Femur (tissue), 1 donor: ENCODE results near the gene SLC22A14.
A peak's percentile ranks its signal among the peaks of the same experiment; 100 is the strongest.

Source experiments
- DNase-seq: peaks from one replicate; pipeline ENCODE4 v3.0.0-alpha.2; 2017

SLC22A14 gene

DNA sequence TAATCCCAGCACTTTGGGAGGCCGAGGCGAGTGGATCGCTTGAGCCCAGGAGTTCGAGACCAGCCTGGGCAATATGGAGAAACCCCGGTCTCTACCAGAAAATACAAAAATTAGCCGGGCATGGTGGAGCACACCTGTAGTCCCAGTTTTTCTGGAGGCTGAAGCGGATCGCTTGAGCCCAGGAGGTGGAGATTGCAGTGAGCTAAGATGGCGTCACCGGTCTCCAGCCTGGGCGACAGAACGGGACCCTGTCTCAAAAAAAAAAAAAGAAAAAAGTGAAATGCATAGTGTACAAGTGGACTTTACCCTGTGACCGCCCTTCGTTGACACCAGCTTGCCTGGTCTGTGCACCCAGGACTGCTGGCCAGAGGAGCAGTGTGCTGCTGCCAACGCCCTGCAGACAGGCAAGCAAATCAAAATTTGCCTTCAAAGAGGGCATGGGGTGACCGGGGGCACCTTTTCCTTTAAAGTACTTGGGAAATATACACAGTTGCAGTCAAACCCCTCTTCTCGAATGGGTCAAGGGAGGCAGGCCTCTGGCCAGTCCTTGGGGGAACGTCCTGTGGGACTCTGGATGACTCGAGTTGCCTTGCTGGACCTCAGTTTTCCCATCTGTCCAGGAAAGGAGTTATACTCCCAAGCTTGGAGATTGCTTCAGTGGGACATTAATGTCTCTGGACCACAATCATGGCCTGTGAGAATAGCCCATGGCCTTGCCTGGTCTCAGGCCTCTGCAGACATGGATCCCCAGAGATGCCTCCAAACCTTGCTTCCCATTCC is 65.5 kb downstream of the SLC22A14 start:
- no peak for DNase-seq

DNA sequence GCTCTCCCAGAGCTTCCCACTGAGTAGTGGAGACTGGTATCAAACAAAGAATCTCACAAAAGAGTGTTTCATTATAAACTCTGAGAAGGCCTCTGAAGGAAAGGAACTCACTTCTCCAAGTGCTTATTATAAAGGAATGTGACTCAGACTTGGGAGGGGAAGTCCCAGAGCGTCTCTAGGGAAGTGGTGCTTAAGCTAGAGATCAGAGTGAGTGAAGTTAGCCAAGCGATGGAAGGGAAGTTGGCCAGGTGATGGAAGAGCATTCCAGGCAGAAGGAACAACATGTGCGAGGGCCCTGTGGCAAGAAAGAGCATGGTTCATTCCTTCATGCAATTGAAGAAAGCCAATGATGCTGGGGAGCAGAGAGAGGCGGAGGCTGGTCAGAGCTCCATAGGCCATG is 66.8 kb downstream of the SLC22A14 start:
- no peak for DNase-seq

DNA sequence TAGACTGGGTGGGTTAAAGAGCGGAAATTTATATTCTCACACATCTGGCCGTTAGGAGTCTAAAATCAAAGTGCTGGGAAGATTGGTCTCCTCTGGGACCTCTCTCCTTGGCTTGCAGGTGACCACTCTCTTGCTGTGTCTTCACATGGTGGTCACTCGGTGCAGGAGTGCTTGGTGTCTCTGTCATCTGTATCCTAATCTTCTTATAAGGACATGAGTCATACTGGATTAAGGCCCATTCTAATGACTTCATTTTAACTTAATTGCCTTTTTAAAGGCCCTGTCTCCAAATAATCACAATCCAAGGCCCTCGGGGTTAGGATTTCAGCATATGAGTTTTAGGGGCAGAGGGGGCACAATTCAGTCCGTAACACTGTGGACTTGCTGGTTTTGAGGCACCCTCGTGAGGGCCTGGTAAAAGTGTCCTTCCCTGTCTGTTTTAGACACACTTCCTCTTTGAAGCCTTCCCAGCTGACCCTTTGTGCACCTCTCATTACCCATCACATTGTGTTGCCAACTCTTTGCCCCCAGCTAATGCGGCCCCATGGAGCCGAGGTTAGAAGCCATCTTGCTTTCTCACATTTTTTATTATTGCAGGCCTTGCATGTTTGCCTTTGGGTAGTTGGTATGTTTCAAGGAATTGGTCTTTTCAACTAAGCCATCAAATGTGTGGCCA is 67.7 kb downstream of the SLC22A14 start:
- no peak for DNase-seq

DNA sequence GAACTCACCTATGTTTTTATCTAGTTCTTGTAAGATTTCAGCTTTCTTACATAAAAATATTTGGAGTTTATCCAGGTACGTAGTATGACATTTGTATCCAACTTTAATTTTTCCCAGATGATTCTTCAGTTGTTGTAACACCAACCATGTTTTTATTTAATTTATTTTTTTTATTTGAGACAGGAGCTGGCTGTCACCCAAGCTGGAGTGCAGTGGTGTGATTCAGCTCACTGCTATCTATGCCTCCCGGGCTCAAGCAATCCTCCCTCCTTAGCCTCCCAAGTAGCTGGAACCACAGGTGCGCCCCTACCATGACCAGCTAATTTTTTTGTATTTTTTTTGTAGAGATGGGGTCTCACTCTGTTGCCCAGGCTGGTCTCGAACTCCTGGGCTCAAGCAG is 71.1 kb downstream of the SLC22A14 start:
- no peak for DNase-seq

- DNase-seq = peak; percentile 37
Observed at GRCh38 chr3:38354588-38355330, 72.7 kb downstream of the SLC22A14 start.

GRCh38 chr3:38359038-38359437 is 76.9 kb downstream of the SLC22A14 start:
- no peak for DNase-seq

DNA sequence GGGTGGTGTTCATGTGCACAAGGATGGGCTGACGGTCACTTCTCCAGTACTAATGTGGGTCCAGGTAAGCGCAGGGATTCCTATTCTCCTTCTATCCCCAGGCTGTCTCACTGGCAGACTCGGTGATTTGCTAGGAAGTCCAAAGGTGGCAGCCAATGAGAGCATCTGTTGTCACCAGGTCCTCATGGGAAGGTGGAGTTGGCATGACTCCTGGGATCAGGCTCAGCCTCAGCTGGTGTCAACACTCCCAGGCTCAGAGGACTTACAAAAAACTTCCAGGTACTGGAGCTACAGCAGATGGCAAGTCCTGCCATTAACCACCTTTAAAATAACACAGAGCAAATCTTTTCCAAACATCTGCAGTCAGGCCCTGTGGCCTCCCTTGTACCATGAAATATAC is 78.3 kb downstream of the SLC22A14 start:
- DNase-seq = no peak

DNA sequence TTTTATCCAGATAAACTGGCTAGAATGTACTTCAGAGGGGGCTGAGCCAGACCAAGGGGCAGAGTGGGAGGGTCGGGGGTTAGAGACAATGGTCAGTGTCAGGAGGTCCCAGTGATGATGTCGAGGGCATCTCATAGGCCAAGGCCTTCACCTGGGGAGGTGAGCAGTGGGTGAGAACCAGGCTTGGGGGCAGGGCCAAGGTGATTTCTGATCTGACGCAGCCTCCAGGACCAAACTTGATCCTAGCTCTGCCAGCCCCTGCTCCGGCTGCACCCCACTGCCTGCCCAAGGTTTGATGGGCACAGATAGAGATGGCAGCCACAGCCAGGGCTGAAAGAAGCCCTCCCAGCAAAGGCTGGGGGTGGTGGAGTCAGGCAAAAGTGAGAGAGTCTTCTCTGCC is 79.4 kb downstream of the SLC22A14 start:
- no peak for DNase-seq

DNA sequence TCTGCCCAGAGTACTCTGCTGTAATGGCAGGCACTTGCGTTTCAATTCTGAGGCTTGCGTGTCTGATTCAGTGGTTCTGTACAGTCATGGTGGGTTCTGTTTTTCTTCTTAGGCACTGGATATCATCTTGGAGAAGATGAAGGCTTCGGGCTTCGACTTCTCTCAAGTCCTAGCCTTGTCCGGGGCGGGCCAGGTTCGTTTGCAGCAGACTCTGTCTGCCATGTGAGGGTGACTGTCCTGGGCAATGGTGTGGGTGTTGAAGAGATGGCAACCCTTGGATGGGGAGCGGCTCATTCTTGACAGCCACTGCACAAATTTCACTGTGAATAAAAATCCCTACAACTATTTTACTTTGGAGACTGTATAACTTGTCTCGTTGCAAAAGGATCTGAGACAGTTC is 80.7 kb downstream of the SLC22A14 start:
- DNase-seq = no peak

GRCh38 chr3:38364721-38365400 is 82.8 kb downstream of the SLC22A14 start:
- no peak for DNase-seq

GRCh38 chr3:38365469-38366062 is 83.5 kb downstream of the SLC22A14 start:
- no peak for DNase-seq

DNA sequence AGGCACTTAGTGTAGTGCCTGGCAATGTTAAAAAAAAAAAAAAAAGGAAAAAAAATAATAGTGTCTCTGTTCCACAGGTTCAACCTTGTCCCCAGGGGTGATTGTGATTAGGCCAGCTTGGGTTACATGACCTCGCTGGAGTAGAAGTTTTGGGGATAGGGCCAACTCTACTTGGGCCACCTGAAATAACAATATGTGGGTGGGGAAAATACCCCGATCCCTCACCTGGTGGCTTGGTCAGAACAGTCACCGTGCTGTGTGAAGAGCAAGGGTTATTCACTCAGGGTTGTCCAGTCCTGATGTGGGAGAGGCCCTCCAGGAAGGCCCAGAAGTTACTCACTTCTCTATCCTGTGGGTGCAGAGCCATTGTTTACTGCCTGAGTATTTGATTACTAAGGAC is 84.0 kb downstream of the SLC22A14 start:
- DNase-seq = no peak

- DNase-seq = no peak
Observed at GRCh38 chr3:38367779-38368178, 85.7 kb downstream of the SLC22A14 start.
